Transverse colon (tissue), 3 donors: ENCODE measurements around the gene PP2D1.
"Not testable (repeated sequence)": the region's sequence is repeated elsewhere in the genome, so short reads cannot be mapped to it uniquely, and the experiment has no call there.

ENCODE experiments used
- EP300 ChIP-seq: sonication (generic); formaldehyde crosslinking; IDR thresholded peaks from one replicate; pipeline ENCODE4 v1.6.1; 2017; ENCODE audit warnings: antibody characterized with exemption, low read depth
- TF ChIP-seq, protein P1 (sequence below), 5 experiments: fragments of 200-600 bp in 3 of 5; fragments of 450-650 bp in 2 of 5; sonication (generic) in 3 of 5; IDR thresholded peaks; 1 replicate in 2 of 5; 2 replicates in 3 of 5; pipeline ENCODE4 v1.5.1; 2016 to 2017; ENCODE audit warnings: antibody characterized with exemption in 5 of 5, inconsistent platforms in 3 of 5, mild to moderate bottlenecking in 2 of 5, moderate library complexity in 1 of 5

DNA sequence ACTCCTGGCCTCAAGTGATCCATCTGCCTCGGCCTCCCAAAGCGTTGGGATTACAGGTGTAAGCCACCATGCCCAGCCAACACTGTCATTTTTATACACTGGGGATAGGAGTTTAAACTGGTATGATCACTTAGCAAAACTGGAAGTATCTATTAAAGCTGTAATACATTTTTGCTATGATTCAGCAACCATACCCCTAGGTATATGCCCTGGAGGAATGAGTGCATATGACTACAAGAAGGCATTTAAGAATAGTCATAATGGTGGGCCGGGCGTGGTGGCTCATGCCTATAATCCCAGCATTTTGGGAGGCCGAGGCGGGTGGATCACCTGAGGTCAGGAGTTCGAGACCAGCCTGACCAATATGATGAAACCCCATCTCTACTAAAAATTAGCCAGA lies 19.9 kb upstream of the PP2D1 start:
- TF ChIP-seq EP300 = not testable (repeated sequence)
- TF ChIP-seq, protein P1, sequence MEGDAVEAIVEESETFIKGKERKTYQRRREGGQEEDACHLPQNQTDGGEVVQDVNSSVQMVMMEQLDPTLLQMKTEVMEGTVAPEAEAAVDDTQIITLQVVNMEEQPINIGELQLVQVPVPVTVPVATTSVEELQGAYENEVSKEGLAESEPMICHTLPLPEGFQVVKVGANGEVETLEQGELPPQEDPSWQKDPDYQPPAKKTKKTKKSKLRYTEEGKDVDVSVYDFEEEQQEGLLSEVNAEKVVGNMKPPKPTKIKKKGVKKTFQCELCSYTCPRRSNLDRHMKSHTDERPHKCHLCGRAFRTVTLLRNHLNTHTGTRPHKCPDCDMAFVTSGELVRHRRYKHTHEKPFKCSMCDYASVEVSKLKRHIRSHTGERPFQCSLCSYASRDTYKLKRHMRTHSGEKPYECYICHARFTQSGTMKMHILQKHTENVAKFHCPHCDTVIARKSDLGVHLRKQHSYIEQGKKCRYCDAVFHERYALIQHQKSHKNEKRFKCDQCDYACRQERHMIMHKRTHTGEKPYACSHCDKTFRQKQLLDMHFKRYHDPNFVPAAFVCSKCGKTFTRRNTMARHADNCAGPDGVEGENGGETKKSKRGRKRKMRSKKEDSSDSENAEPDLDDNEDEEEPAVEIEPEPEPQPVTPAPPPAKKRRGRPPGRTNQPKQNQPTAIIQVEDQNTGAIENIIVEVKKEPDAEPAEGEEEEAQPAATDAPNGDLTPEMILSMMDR (IDR thresholded peaks at IDR 0.05) = not testable (repeated sequence)
